Peyer's patch (tissue), 4 donors: ENCODE measurements around the gene SLC25A13. TPM values are rescaled to one million over a fixed set of nuclear protein-coding genes. Genes with fewer than 3 reads are reported as not detected.

Source experiments
- DNase-seq, 3 donors: peaks; one replicate each; pipeline ENCODE4 v3.0.0-alpha.2; 2017 to 2019
- H3K27ac ChIP-seq, 4 donors: fragments of 200-600 bp; sonication (generic); one replicate each; pipeline ENCODE4 v1.5.1; 2016 to 2019
- H3K27me3 ChIP-seq, 2 donors: fragments of 200-600 bp; sonication (generic); one replicate each; pipeline ENCODE4 v1.5.1; 2019
- H3K36me3 ChIP-seq, 3 donors: fragments of 200-600 bp; sonication (generic); one replicate each; pipeline ENCODE4 v1.5.1; 2016 to 2019
- H3K4me1 ChIP-seq, 4 donors: fragments of 200-600 bp; sonication (generic); one replicate each; pipeline ENCODE4 v1.5.1; 2016 to 2019
- H3K4me3 ChIP-seq, 4 donors: fragments of 200-600 bp; sonication (generic); 1 replicate in 3 of 4; 2 replicates in 1 of 4; pipeline ENCODE4 v1.5.1; 2016 to 2019; ENCODE audit warnings: mild to moderate bottlenecking in 1 of 4
- H3K9me3 ChIP-seq, 4 donors: fragments of 200-600 bp; sonication (generic); one replicate each; pipeline ENCODE4 v1.5.1; 2016 to 2019; ENCODE audit warnings: mild to moderate bottlenecking in 1 of 4
- POLR2A ChIP-seq, 2 donors: fragments of 450-650 bp; IDR thresholded peaks; one replicate each; pipeline ENCODE4 v1.5.1; 2017; ENCODE audit warnings: antibody characterized with exemption in 2 of 2, mild to moderate bottlenecking in 2 of 2, moderate library complexity in 2 of 2
- total RNA-seq, 4 donors: library from RNA; depleted of rRNA; stranded (reverse); fragments of >200 nt; gene quantifications; one replicate each; pipeline ENCODE4 v1.1.0, GENCODE V29; 2016
- TF ChIP-seq, protein P1 (sequence below), 6 experiments: fragments of 450-650 bp in 4 of 6; fragments of 200-600 bp in 2 of 6; sonication (generic) in 1 of 6; IDR thresholded peaks; one replicate each; pipeline ENCODE4 v1.5.1; 2017 to 2019; ENCODE audit warnings: antibody characterized with exemption in 6 of 6, mild to moderate bottlenecking in 3 of 6, moderate library complexity in 1 of 6

Gene SLC25A13
- total RNA-seq, 4 donors from 2014 or later, result 16.5 to 87.8 (median 60.3) TPM

DNA sequence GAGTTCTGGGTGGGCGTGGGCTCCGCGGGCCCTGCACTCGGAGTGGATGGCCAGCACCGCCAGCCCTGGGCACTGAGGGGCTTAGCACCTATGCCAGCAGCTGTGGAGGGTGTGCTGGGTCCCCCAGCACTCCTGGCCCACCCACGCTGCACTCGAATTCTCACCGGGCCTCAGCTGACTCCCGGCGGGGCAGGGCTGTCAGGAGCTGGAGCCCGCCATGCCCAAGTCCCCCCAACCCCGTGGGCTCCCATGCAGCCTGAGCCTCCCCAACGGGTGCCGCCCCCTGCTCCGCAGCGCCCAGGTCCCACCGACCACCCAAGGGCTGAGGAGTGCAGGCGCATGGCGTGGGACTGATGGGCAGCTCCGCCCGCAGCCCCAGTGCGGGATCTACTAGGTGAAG, 93.1 kb downstream of the SLC25A13 start:
- Histone ChIP-seq H3K4me3 (no peak overlapping the region), H3K27me3 (no peaks in the 10 kb centered on the region), H3K27ac (no peak overlapping the region), H3K9me3 (no peaks in the 10 kb centered on the region), H3K4me1 (no peaks in the 10 kb centered on the region), H3K36me3 (peaks cover 0 to 13% (median 0%) of the 10 kb centered on the region in 3 donors)
- TF ChIP-seq, protein P1, sequence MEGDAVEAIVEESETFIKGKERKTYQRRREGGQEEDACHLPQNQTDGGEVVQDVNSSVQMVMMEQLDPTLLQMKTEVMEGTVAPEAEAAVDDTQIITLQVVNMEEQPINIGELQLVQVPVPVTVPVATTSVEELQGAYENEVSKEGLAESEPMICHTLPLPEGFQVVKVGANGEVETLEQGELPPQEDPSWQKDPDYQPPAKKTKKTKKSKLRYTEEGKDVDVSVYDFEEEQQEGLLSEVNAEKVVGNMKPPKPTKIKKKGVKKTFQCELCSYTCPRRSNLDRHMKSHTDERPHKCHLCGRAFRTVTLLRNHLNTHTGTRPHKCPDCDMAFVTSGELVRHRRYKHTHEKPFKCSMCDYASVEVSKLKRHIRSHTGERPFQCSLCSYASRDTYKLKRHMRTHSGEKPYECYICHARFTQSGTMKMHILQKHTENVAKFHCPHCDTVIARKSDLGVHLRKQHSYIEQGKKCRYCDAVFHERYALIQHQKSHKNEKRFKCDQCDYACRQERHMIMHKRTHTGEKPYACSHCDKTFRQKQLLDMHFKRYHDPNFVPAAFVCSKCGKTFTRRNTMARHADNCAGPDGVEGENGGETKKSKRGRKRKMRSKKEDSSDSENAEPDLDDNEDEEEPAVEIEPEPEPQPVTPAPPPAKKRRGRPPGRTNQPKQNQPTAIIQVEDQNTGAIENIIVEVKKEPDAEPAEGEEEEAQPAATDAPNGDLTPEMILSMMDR (IDR thresholded peaks at IDR 0.05), result no peak
- TF ChIP-seq POLR2A (IDR thresholded peaks at IDR 0.05), result no peak
- DNase-seq, result no peak

DNA sequence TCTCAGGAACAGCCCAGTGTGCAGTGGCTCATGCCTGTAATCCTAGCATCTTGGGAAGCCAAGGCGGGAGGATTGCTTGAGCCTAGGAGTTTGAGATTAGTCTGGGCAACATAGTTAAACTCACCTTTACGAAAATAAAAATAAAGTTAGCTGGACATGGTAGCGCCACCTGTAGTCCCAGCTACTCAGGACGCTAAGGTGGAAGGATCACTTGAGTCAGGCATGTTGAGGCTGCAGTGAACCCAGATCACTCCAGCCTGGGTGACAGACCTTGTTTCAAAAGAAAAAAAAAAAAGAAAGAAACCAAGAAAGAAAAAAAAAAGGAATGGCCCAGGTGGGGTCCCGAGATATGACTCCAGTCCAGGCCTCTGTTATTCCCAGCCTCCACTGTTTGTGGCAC, 96.6 kb downstream of the SLC25A13 start:
- DNase-seq, result no peak
- Histone ChIP-seq H3K27ac (no peak overlapping the region), H3K36me3 (peaks cover 0 to 13% (median 0%) of the 10 kb centered on the region in 3 donors), H3K27me3 (no peaks in the 10 kb centered on the region), H3K4me3 (no peak overlapping the region), H3K9me3 (no peaks in the 10 kb centered on the region), H3K4me1 (no peaks in the 10 kb centered on the region)
- no peak for TF ChIP-seq POLR2A (IDR thresholded peaks at IDR 0.05)
- TF ChIP-seq, protein P1 (IDR thresholded peaks at IDR 0.05), result no peak

DNA sequence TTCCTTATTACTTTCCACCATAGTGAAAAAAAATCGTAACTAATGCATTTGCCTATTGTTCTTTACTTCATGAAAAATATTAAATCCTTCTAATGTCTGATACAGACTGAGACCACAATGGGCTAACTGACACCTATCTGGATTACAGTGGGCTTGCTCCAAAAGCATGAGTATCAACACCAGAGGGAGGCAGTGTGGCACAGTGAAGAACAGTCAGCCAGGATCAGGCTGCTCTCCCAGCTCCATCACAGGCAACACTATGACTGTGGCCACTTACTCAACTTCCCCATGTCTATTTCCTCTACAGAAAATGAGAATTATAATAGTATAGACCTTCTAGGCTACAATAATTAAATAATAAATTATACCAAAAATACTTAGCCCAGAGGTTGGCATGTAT, 97.2 kb downstream of the SLC25A13 start:
- no peak overlapping the region for H3K4me3 ChIP-seq
- H3K4me1 ChIP-seq, result no peaks in the 10 kb centered on the region
- no peak for TF ChIP-seq POLR2A (IDR thresholded peaks at IDR 0.05)
- TF ChIP-seq, protein P1 (IDR thresholded peaks at IDR 0.05), result peak in 2 of 6 experiments; percentile 10 to 22
- no peaks in the 10 kb centered on the region for H3K9me3 ChIP-seq
- no peaks in the 10 kb centered on the region for H3K27me3 ChIP-seq
- DNase-seq, result no peak
- H3K36me3 ChIP-seq, result peaks cover 0 to 12% (median 0%) of the 10 kb centered on the region in 3 donors
- H3K27ac ChIP-seq, result no peak overlapping the region

DNA sequence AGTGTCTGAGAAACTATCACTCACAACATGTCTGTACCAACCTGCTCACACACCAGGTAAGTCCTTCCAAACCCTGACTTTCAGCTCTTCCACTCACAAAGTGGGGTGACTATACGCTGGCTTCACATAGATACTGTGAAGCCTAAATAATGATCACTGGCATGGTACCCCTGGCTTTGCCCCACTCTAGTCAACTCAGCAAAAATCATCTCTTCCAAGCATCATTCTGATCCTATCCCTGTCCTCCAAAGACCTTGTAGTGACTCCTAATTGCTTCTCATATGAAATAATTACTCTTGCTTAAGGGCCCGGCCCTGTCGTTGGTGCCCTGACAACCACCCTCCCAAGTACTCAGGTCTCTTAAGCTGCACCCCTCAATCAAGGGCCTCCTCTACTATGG, 97.8 kb downstream of the SLC25A13 start:
- H3K27ac ChIP-seq, result no peak overlapping the region
- no peak overlapping the region for H3K4me3 ChIP-seq
- H3K9me3 ChIP-seq, result no peaks in the 10 kb centered on the region
- H3K4me1 ChIP-seq, result no peaks in the 10 kb centered on the region
- TF ChIP-seq, protein P1 (IDR thresholded peaks at IDR 0.05), result no peak
- no peak for TF ChIP-seq POLR2A (IDR thresholded peaks at IDR 0.05)
- no peak for DNase-seq
- no peaks in the 10 kb centered on the region for H3K27me3 ChIP-seq
- peaks cover 0 to 6% (median 0%) of the 10 kb centered on the region in 3 donors for H3K36me3 ChIP-seq

DNA sequence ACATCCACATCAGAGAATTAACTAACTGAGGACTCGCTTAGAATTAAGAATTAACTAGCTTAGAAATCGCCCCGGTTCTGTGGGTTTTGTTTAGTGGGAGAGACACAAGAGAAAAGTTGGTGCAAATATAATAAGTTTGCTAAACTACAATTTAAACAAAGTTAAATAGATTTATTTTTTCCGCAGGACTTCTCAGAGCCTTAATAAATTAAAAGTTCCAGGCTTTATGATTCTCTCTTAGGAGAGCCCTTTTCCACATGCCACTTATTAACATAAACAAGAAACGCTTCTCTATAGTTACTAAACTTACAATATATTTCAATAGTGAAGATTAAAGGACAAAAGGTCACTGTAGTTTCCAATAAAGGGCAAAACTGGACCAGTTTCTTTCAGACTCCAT, 100.0 kb downstream of the SLC25A13 start:
- Histone ChIP-seq H3K36me3 (no peaks in the 10 kb centered on the region), H3K27ac (no peak overlapping the region), H3K9me3 (no peaks in the 10 kb centered on the region), H3K4me3 (no peak overlapping the region), H3K27me3 (no peaks in the 10 kb centered on the region), H3K4me1 (no peaks in the 10 kb centered on the region)
- TF ChIP-seq POLR2A (IDR thresholded peaks at IDR 0.05), result no peak
- TF ChIP-seq, protein P1 (IDR thresholded peaks at IDR 0.05), result no peak
- DNase-seq, result no peak
